Neuronal stem cell (in vitro differentiated cells): ENCODE measurements around the gene MAPK8IP1.

Experiments used
- DNase-seq: peaks from one replicate; pipeline ENCODE4 v3.0.0-alpha.2; 2013; ENCODE audit warnings: low spot score
- H2AFZ ChIP-seq: one replicate; pipeline ENCODE4 v1.6.1; 2013; ENCODE audit warnings: mild to moderate bottlenecking, low read length, inconsistent platforms
- H2AK5ac ChIP-seq: 2 replicates; pipeline ENCODE4 v1.6.1; 2013; ENCODE audit warnings: low read depth, mild to moderate bottlenecking, inconsistent platforms, low read length, moderate library complexity, mixed read lengths
- H2BK120ac ChIP-seq: 2 replicates; pipeline ENCODE4 v1.6.1; 2013; ENCODE audit warnings: low read depth, mild to moderate bottlenecking, inconsistent platforms, low read length, moderate library complexity, mixed read lengths
- H2BK12ac ChIP-seq: one replicate; pipeline ENCODE4 v1.6.1; 2013; ENCODE audit warnings: low read length, inconsistent platforms
- H2BK15ac ChIP-seq: 2 replicates; pipeline ENCODE4 v1.6.1; 2013; ENCODE audit warnings: mild to moderate bottlenecking, low read length, inconsistent platforms, mixed read lengths
- H2BK5ac ChIP-seq: one replicate; pipeline ENCODE4 v1.6.1; 2013; ENCODE audit warnings: inconsistent platforms, mild to moderate bottlenecking, low read length, moderate library complexity
- H3K14ac ChIP-seq: one replicate; pipeline ENCODE4 v1.6.1; 2013; ENCODE audit warnings: low read length, inconsistent platforms
- H3K18ac ChIP-seq: 2 replicates; pipeline ENCODE4 v1.6.1; 2013; ENCODE audit warnings: low read length, inconsistent platforms
- H3K23ac ChIP-seq: 2 replicates; pipeline ENCODE4 v1.6.1; 2013; ENCODE audit warnings: low read depth, mild to moderate bottlenecking, mixed read lengths, low read length, inconsistent platforms; ENCODE audit not compliant: poor library complexity
- H3K27ac ChIP-seq: replicated peaks from 3 replicates; pipeline ENCODE4 v1.5.1; 2013; ENCODE audit warnings: low read length, inconsistent platforms
- H3K27me3 ChIP-seq, 3 experiments: 2 replicates each; pipeline ENCODE4 v1.6.1; 2013; ENCODE audit warnings: low read length in 3 of 3, mild to moderate bottlenecking in 2 of 3, inconsistent platforms in 1 of 3, low read depth in 1 of 3, mixed read lengths in 1 of 3, moderate library complexity in 1 of 3; ENCODE audit not compliant: control insufficient read depth in 3 of 3, insufficient read depth in 3 of 3
- H3K36me3 ChIP-seq, 2 donors: replicated peaks in 1 of 2; 2 replicates each; pipeline ENCODE4 v1.6.1; 2013; ENCODE audit warnings: low read length in 2 of 2; ENCODE audit not compliant: control insufficient read depth in 2 of 2, insufficient read depth in 2 of 2
- H3K4ac ChIP-seq: 2 replicates; pipeline ENCODE4 v1.6.1; 2013; ENCODE audit warnings: inconsistent platforms, mild to moderate bottlenecking, low read length, moderate library complexity
- H3K4me1 ChIP-seq, 2 donors: 1 replicate in 1 of 2; 2 replicates in 1 of 2; pipeline ENCODE4 v1.6.1; 2013; ENCODE audit warnings: low read length in 2 of 2, low read depth in 1 of 2; ENCODE audit not compliant: control insufficient read depth in 2 of 2, insufficient read depth in 1 of 2
- H3K4me2 ChIP-seq: one replicate; pipeline ENCODE4 v1.6.1; 2013; ENCODE audit warnings: mild to moderate bottlenecking, low read length, inconsistent platforms; ENCODE audit not compliant: insufficient read depth, poor library complexity, severe bottlenecking
- H3K4me3 ChIP-seq, 2 donors: 2 replicates each; pipeline ENCODE4 v1.5.1; 2013; ENCODE audit warnings: low read length in 2 of 2, mild to moderate bottlenecking in 2 of 2, inconsistent platforms in 1 of 2, moderate library complexity in 1 of 2
- H3K79me1 ChIP-seq: one replicate; pipeline ENCODE4 v1.6.1; 2013; ENCODE audit warnings: low read depth, mild to moderate bottlenecking, inconsistent platforms, low read length, moderate library complexity
- H3K9ac ChIP-seq: one replicate; pipeline ENCODE4 v1.6.1; 2013; ENCODE audit warnings: mild to moderate bottlenecking, low read depth, low read length, inconsistent platforms; ENCODE audit not compliant: poor library complexity
- H3K9me3 ChIP-seq, 2 donors: replicated peaks in 1 of 2; 2 replicates each; pipeline versions ENCODE3 to v1.6.1; 2013; ENCODE audit warnings: low read length in 2 of 2, mild to moderate bottlenecking in 2 of 2, inconsistent platforms in 1 of 2, low read depth in 1 of 2, mixed read lengths in 1 of 2, moderate library complexity in 1 of 2; ENCODE audit not compliant: control insufficient read depth in 2 of 2, insufficient read depth in 1 of 2
- H4K8ac ChIP-seq: one replicate; pipeline ENCODE4 v1.6.1; 2013; ENCODE audit warnings: low read depth, mild to moderate bottlenecking, inconsistent platforms, low read length, moderate library complexity
- H4K91ac ChIP-seq: one replicate; pipeline ENCODE4 v1.6.1; 2013; ENCODE audit warnings: low read length, low read depth, mild to moderate bottlenecking, inconsistent platforms; ENCODE audit not compliant: poor library complexity
- WGBS, 2 donors: extraction: QIAGEN DNeasy Blood & Tissue Kit; methylation state at CpG; one replicate each; pipeline ENCODE4 v1.1.7; 2013; ENCODE audit warnings: missing lambda C conversion rate in 2 of 2, mixed read lengths in 1 of 2; ENCODE audit not compliant: insufficient read length in 2 of 2, insufficient replicate concordance in 1 of 2; ENCODE audit errors: extremely low coverage in 2 of 2; 5-methylcytosine and 5-hydroxymethylcytosine counted together

Gene MAPK8IP1

GRCh38 chr11:45921561-45922424 lies 36.3 kb downstream of the MAPK8IP1 start:
- WGBS, 2 donors = no CpG with 5 or more reads among the region's 54 CpGs
- peak overlapping the region; percentile 69 for H3K4me2 ChIP-seq
- no peak overlapping the region for H3K9ac ChIP-seq
- peak overlapping the region; percentile 51 for H2BK15ac ChIP-seq
- H3K4ac ChIP-seq = no peak overlapping the region
- H3K27ac ChIP-seq = no peak overlapping the region
- peak overlapping the region; percentile 87 for H2AFZ ChIP-seq
- H3K4me1 ChIP-seq = peaks cover 18 to 27% of the 10 kb centered on the region in 2 donors
- peaks cover 0 to 61% (median 13%) of the 10 kb centered on the region in 3 experiments for H3K27me3 ChIP-seq
- peak overlapping the region; percentile 1 for H3K23ac ChIP-seq
- H3K18ac ChIP-seq = peak overlapping the region; percentile 78
- H4K91ac ChIP-seq = no peak overlapping the region
- H2BK120ac ChIP-seq = no peak overlapping the region
- H3K14ac ChIP-seq = no peak overlapping the region
- peak; percentile 65 for DNase-seq
- no peaks in the 10 kb centered on the region for H3K9me3 ChIP-seq
- no peaks in the 10 kb centered on the region for H3K79me1 ChIP-seq
- H3K4me3 ChIP-seq = peak overlapping the region; percentile 16 to 78
- no peak overlapping the region for H2BK5ac ChIP-seq
- no peak overlapping the region for H4K8ac ChIP-seq
- H2AK5ac ChIP-seq = peak overlapping the region; percentile 11
- no peak overlapping the region for H2BK12ac ChIP-seq
- H3K36me3 ChIP-seq = no peaks in the 10 kb centered on the region

GRCh38 chr11:45922425-45923082 lies 37.1 kb downstream of the MAPK8IP1 start, which contains the start of gene LARGE2:
LARGE2 (plus strand) TSS chr11:45922656; CDS start chr11:45922883, 227 bp downstream.
- peak within 1 kb of the TSS; percentile 93 for H3K18ac ChIP-seq
- no peak within 1 kb of the TSS for H3K27ac ChIP-seq
- peak within 1 kb of the TSS; percentile 48 for H2BK120ac ChIP-seq
- no CpG with 5 or more reads among the region's 73 CpGs for WGBS, 2 donors
- H3K9ac ChIP-seq = no peak within 1 kb of the TSS
- H3K14ac ChIP-seq = no peak within 1 kb of the TSS
- H3K4me3 ChIP-seq = peak within 1 kb of the TSS; percentile 16 to 78
- peak within 1 kb of the TSS; percentile 69 for H3K4me2 ChIP-seq
- peak within 1 kb of the TSS; percentile 54 for H2AK5ac ChIP-seq
- H2BK5ac ChIP-seq = no peak within 1 kb of the TSS
- peak within 1 kb of the TSS; percentile 87 for H2AFZ ChIP-seq
- H3K9me3 ChIP-seq = no peaks in the 10 kb centered on the region
- H3K4me1 ChIP-seq = peaks cover 15 to 23% of the 10 kb centered on the region in 2 donors
- H3K23ac ChIP-seq = peak within 1 kb of the TSS; percentile 58
- no peaks in the 10 kb centered on the region for H3K79me1 ChIP-seq
- no peak within 1 kb of the TSS for H4K91ac ChIP-seq
- H3K27me3 ChIP-seq = peaks cover 0 to 61% (median 13%) of the 10 kb centered on the region in 3 experiments
- peak within 1 kb of the TSS; percentile 69 for H3K4ac ChIP-seq
- peak within 1 kb of the TSS; percentile 68 for H2BK12ac ChIP-seq
- peak; percentile 59 for DNase-seq
- peak within 1 kb of the TSS; percentile 51 for H2BK15ac ChIP-seq
- H3K36me3 ChIP-seq = no peaks in the 10 kb centered on the region
- no peak within 1 kb of the TSS for H4K8ac ChIP-seq

GRCh38 chr11:45924036-45924915 lies 38.8 kb downstream of the MAPK8IP1 start:
- Histone ChIP-seq H4K91ac (no peak overlapping the region), H3K4me1 (peaks cover 15 to 19% of the 10 kb centered on the region in 2 donors), H3K14ac (no peak overlapping the region), H2AK5ac (no peak overlapping the region), H3K18ac (no peak overlapping the region), H3K9ac (peak overlapping the region; percentile 15), H2BK15ac (peak overlapping the region; percentile 14), H3K27me3 (peaks cover 0 to 60% (median 13%) of the 10 kb centered on the region in 3 experiments), H2AFZ (no peak overlapping the region), H3K79me1 (peaks cover 7% of the 10 kb centered on the region), H3K4me3 (no peak overlapping the region), H3K36me3 (no peaks in the 10 kb centered on the region), H2BK120ac (no peak overlapping the region), H4K8ac (no peak overlapping the region), H2BK5ac (no peak overlapping the region), H2BK12ac (no peak overlapping the region), H3K4ac (no peak overlapping the region), H3K27ac (no peak overlapping the region), H3K23ac (peak overlapping the region; percentile 80), H3K9me3 (no peaks in the 10 kb centered on the region), H3K4me2 (no peak overlapping the region)
- WGBS, 2 donors = no CpG with 5 or more reads among the region's 22 CpGs
- no peak for DNase-seq
